ENCODE results near the gene OR51V1.

- TF ChIP-seq GATA2 (IDR thresholded peaks at IDR 0.05; ENCODE audit: low read depth, low read length) (no peak), GATA3 (IDR thresholded peaks at IDR 0.05; ENCODE audit: low read depth, low read length) (no peak)
Measured at GRCh38 chr11:5178046-5178837, 22.2 kb downstream of the OR51V1 start.
